OCI-M2 (cell line): Measurements from ENCODE around the gene DIAPH3.

Experiments
- DNase-seq: peaks from one replicate; lab custom pipeline; 2025; ENCODE audit not compliant: unreplicated experiment; lab: John Stamatoyannopoulos, UW

Gene DIAPH3

GRCh38 chr13:60028021-60028420 lies 135.7 kb downstream of the DIAPH3 start:
- DNase-seq, result no peak

- no peak for DNase-seq
Measured at GRCh38 chr13:60026286-60026685, 137.4 kb downstream of the DIAPH3 start.

GRCh38 chr13:60020288-60020687 lies 143.4 kb downstream of the DIAPH3 start:
- no peak for DNase-seq

DNA sequence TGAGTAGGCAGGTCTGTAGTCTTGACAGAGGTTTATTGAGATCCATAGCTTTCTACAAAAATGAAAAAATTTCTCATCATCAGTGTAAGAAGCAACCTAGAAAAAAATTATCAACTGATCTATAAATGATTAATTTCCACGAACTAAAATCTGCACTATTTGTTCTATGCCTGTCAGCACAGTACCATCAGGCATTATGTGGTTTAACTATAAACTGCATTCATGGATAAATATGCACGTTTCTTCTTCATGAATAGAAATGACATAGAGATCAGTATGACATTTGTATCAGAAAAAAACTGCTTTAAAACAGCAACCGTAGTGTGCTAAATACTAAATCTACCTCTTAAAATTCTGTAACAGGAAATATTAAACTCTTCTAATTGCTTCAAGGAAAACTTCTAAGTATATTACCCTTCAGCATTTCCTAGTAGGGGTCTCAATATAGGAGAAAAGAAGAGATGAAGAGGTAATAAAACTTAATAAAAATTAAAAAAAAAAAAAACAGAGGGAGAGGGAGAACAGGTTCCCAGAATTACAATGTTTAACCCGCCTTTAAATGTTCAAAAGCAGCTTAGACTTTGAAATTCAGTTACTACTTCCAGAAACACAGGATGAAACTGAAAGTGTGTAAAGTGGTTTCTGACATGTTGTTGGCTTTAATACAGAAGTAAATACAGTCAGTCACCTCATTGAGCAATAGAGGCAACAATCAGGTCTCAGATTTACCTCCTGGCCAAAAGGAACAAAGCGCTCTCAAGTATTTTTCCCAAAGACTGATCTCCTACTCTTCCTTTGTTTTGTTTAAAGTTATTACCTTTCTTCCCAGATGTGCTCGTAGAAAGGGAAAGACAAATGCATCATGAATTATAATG lies 144.4 kb downstream of the DIAPH3 start:
- DNase-seq, result no peak

GRCh38 chr13:60018536-60018935 lies 145.2 kb downstream of the DIAPH3 start:
- DNase-seq, result no peak

GRCh38 chr13:60016229-60016628 lies 147.5 kb downstream of the DIAPH3 start:
- no peak for DNase-seq

DNA sequence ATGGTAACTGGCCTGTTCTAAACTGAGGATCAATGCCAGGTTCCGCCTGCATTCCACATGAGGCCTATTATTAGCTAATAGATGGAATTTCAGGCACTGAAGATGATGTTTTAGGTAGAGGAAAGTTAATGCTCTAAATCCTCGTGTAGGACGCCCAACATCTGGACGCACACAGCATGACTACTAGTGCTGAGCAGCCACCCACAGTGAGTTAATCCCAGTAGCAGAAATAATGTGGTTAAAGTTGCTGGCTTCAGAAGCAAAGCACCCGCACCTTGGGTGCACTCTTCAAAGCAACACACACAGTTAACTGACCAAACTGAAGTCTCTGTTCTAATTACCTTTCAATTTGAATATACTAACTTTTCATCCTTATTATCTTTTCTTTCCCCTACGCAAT lies 150.6 kb downstream of the DIAPH3 start:
- DNase-seq, result no peak

GRCh38 chr13:60012488-60012887 lies 151.2 kb downstream of the DIAPH3 start:
- no peak for DNase-seq

GRCh38 chr13:60009300-60010253 lies 154.2 kb downstream of the DIAPH3 start:
- DNase-seq, result no peak

DNA sequence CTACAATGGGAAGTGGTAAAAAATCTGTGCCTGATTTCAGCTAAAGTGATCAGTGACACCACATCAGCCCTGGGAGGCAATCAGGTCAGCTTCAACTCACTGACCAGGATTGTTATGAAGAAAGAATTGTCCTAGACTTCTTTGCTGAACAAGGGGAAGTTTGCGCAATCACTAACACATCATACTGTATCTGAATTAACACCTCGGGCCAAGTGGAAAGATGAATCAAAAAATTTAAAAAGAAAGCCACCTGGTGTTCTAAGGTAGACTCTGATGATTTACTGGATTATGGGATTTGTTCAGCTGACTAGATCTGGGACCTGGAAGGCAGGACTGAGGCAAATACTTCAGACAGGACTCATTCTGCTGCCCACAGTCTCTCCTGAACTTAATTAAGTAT lies 161.8 kb downstream of the DIAPH3 start:
- DNase-seq, result no peak

- DNase-seq, result no peak
Measured at GRCh38 chr13:60000976-60001375, 162.8 kb downstream of the DIAPH3 start.

DNA sequence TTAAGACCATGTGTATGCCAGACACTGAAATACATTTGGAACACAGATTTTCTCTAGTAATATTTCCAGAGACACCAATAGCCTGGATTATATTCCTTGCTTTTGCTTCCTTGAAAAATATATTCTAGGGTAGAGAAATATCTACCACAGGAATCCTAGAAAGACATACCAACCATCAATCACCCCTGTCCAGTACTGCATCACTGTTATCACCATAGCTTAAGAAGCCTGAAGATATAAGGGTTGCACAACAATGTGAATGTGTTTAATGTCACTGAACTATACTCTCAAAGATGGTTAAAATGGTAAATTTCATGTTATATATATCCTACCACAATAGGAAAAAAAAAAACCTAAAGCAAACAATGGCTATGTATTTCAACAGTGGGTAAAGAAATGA lies 163.6 kb downstream of the DIAPH3 start:
- DNase-seq, result no peak

- no peak for DNase-seq
Measured at GRCh38 chr13:59997976-59998375, 165.8 kb downstream of the DIAPH3 start.

- DNase-seq, result no peak
Measured at GRCh38 chr13:59996461-59996980, 167.2 kb downstream of the DIAPH3 start.

GRCh38 chr13:59991395-59991794 lies 172.3 kb downstream of the DIAPH3 start:
- DNase-seq, result no peak

GRCh38 chr13:59982631-59983382 lies 180.9 kb downstream of the DIAPH3 start:
- no peak for DNase-seq

- DNase-seq, result no peak
Measured at GRCh38 chr13:59979589-59979988, 184.1 kb downstream of the DIAPH3 start.

- DNase-seq, result no peak
Measured at GRCh38 chr13:59978862-59979261, 184.9 kb downstream of the DIAPH3 start.

DNA sequence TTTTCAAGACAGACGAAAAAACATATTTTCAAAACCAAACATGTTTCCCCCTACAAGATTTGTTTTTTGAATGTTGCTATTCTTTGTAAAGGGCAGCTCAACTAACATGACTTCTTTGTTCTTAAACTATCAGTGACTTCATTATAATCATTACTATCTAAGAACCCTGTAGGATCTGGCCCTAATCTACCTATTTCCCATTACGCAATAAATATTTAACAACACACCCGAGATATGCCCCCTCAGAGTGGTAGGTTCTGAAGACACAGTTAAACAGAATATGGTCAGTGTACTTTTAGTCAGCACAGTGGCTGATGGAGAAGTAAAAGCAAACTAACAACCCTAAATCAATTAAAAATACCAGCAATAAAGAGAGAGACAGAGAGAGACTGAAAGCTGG lies 186.9 kb downstream of the DIAPH3 start:
- DNase-seq, result no peak

DNA sequence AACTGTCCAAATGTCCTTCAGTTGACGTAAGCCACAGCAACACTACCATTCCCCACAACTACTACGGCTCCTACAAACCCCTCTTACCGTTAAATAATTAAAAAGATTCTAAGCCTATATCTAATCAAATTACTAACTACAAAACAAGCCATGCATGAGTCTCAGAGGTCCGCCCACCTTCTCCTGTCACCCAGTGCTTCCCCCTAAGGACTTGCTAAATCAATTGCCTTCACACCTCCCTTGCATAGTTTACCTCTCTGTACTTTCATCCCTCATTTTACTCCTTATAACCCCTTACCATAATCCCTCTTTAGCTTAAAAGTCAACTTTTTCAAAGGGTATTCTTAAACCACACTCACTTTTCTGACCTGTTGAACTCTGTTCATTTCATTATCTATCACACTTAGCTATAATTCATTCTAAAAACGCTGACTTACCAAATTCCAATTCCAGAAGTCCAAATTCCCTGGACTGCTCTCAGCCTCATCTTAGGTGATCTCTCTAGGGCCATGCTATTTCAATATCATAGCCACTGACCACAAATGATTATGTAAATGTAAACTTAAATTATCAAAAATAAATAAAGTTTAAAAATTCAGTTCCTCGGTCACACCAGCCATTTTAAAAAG lies 187.8 kb downstream of the DIAPH3 start:
- no peak for DNase-seq
